Natural killer cell (primary cell): ENCODE data around the gene GALNT5. TPM values are rescaled to one million over a fixed set of nuclear protein-coding genes. Genes with fewer than 3 reads are reported as not detected.

Source experiments
- ATAC-seq, 3 donors: fragments of 150-1000 bp in 2 of 3; fragments of 200-7000 bp in 1 of 3; cut with Tn5 transposase; 1 replicate in 1 of 3; 2 replicates in 2 of 3; pipeline ENCODE4 v1.10.0; 2021; ENCODE audit warnings: mild to moderate bottlenecking in 2 of 3, moderate library complexity in 2 of 3
- DNase-seq, 2 donors: peaks; one replicate each; pipeline versions ENCODE4 v3.0.0 to v3.0.0-alpha.2; 2013 to 2021; ENCODE audit warnings: mixed read lengths in 1 of 2
- H3K27ac ChIP-seq: one replicate; pipeline ENCODE4 v1.5.1; 2013; ENCODE audit warnings: mild to moderate bottlenecking, low read length
- H3K27me3 ChIP-seq: one replicate; pipeline ENCODE4 v1.6.1; 2013; ENCODE audit warnings: low read length; ENCODE audit not compliant: control insufficient read depth, insufficient read depth
- H3K36me3 ChIP-seq: one replicate; pipeline ENCODE4 v1.6.1; 2013; ENCODE audit warnings: low read length; ENCODE audit not compliant: control insufficient read depth, insufficient read depth
- H3K4me1 ChIP-seq: one replicate; pipeline ENCODE4 v1.6.1; 2013; ENCODE audit warnings: low read length; ENCODE audit not compliant: control insufficient read depth, insufficient read depth
- H3K4me3 ChIP-seq: one replicate; pipeline ENCODE4 v1.5.1; 2013; ENCODE audit warnings: low read length
- H3K9me3 ChIP-seq: one replicate; pipeline ENCODE4 v1.6.1; 2013; ENCODE audit warnings: low read length; ENCODE audit not compliant: control insufficient read depth, insufficient read depth
- H3K27ac Mint-ChIP-seq, 2 donors: one replicate each; pipeline ENCODE4 v1.8.0; 2022; ENCODE audit warnings: mild to moderate bottlenecking in 2 of 2, mixed read lengths in 2 of 2, moderate library complexity in 1 of 2
- H3K27me3 Mint-ChIP-seq, 2 donors: one replicate each; pipeline ENCODE4 v1.8.0; 2022; ENCODE audit warnings: low read depth in 2 of 2, mixed read lengths in 2 of 2
- H3K36me3 Mint-ChIP-seq: one replicate; pipeline ENCODE4 v1.8.0; 2022; ENCODE audit warnings: mixed read lengths
- H3K4me1 Mint-ChIP-seq, 2 donors: one replicate each; pipeline ENCODE4 v1.8.0; 2022; ENCODE audit warnings: mixed read lengths in 2 of 2
- H3K4me3 Mint-ChIP-seq: one replicate; pipeline ENCODE4 v1.8.0; 2022; ENCODE audit warnings: mild to moderate bottlenecking, moderate library complexity, mixed read lengths
- H3K9me3 Mint-ChIP-seq, 2 donors: one replicate each; pipeline ENCODE4 v1.8.0; 2022; ENCODE audit warnings: mixed read lengths in 2 of 2
- WGBS: methylation state at CpG from one replicate; pipeline ENCODE4 v1.1.7; 2013; ENCODE audit warnings: missing lambda C conversion rate; ENCODE audit not compliant: insufficient coverage; 5-methylcytosine and 5-hydroxymethylcytosine counted together
- intact Hi-C: fragments of 100-400 bp; cut with micrococcal nuclease; formaldehyde crosslinking; loops from one replicate; pipeline ENCODE4 v1.14.2; 2022
- total RNA-seq, 4 donors: library from RNA; stranded (reverse); fragments of 120-200 nt in 1 of 4; gene quantifications; one replicate each; pipeline versions ENCODE4 v1.2.3 to v1.2.4, GENCODE V29; 2013 to 2022
- TF ChIP-seq, protein P1 (sequence below): fragments of 200-600 bp; IDR thresholded peaks from one replicate; pipeline ENCODE4 v1.8.0; 2022; ENCODE audit warnings: antibody characterized with exemption

The GALNT5 gene
- total RNA-seq, 3 donors from 2014 or later (not counting 1 experiment from before 2014, with no cell fraction given): not detected

DNA sequence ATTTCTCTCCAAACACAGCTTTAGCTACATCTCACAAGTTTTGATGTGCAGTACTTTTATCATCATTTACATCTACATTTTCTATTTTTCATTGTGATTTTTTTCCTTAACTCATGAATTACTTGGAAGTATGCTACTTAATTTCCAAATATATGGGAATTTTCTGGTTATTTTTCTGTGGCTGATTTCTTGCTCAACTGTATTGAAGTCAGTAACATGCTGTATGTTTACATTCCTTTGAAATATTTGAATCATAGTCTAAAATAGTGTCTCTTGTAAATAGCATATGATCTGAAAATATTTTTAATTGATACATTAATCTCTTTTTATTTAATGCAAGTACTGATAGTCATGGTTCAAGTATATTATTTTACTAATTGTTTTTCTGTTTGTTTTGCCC, 26.0 kb upstream of the GALNT5 start:
- DNase-seq (no peak), ATAC-seq (no peak)
- TF ChIP-seq, protein P1, sequence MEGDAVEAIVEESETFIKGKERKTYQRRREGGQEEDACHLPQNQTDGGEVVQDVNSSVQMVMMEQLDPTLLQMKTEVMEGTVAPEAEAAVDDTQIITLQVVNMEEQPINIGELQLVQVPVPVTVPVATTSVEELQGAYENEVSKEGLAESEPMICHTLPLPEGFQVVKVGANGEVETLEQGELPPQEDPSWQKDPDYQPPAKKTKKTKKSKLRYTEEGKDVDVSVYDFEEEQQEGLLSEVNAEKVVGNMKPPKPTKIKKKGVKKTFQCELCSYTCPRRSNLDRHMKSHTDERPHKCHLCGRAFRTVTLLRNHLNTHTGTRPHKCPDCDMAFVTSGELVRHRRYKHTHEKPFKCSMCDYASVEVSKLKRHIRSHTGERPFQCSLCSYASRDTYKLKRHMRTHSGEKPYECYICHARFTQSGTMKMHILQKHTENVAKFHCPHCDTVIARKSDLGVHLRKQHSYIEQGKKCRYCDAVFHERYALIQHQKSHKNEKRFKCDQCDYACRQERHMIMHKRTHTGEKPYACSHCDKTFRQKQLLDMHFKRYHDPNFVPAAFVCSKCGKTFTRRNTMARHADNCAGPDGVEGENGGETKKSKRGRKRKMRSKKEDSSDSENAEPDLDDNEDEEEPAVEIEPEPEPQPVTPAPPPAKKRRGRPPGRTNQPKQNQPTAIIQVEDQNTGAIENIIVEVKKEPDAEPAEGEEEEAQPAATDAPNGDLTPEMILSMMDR: no peak
- Mint-ChIP-seq H3K36me3 (no peaks in the 10 kb centered on the region), H3K4me3 (no peak overlapping the region), H3K9me3 (peaks cover 4 to 5% of the 10 kb centered on the region in 2 donors), H3K4me1 (no peaks in the 10 kb centered on the region), H3K27me3 (peaks cover 0 to 2% of the 10 kb centered on the region in 2 donors), H3K27ac (no peak overlapping the region)
- Histone ChIP-seq H3K27ac (no peak overlapping the region), H3K36me3 (no peaks in the 10 kb centered on the region), H3K9me3 (no peaks in the 10 kb centered on the region), H3K27me3 (peaks cover 2% of the 10 kb centered on the region), H3K4me1 (no peaks in the 10 kb centered on the region), H3K4me3 (no peak overlapping the region)
- intact Hi-C loops: no loop called here

DNA sequence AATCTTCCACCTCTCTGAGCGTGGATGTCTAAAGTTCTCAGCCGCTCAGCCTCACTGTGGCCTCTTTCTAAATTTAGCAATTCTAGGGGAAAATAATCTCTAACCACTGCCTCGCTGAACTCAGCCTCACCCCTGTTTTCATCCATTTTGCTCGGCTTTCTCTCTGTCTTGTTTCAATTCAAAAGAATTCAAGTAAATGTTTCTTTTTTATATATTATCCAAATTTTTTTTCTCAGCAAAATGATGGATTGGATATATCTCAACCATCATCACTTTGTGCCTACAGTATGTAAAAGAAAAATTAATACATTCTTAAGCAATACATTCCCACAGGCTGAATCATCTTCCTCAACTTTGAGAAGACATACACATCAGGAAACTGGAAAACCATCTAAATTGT, 24.0 kb upstream of the GALNT5 start:
- no peak overlapping the region for H3K27ac Mint-ChIP-seq
- Histone ChIP-seq H3K27me3 (peaks cover 2% of the 10 kb centered on the region), H3K4me1 (no peaks in the 10 kb centered on the region), H3K27ac (no peak overlapping the region), H3K36me3 (no peaks in the 10 kb centered on the region), H3K9me3 (no peaks in the 10 kb centered on the region), H3K4me3 (no peak overlapping the region)
- H3K27me3 Mint-ChIP-seq: peaks cover 0 to 9% of the 10 kb centered on the region in 2 donors
- TF ChIP-seq, protein P1: no peak
- peaks cover 4 to 5% of the 10 kb centered on the region in 2 donors for H3K9me3 Mint-ChIP-seq
- 83% methylated on average over 3 of the region's 4 CpGs for WGBS
- intact Hi-C loops: no loop called here
- ATAC-seq (no peak), DNase-seq (no peak)
- no peaks in the 10 kb centered on the region for H3K4me1 Mint-ChIP-seq
- no peaks in the 10 kb centered on the region for H3K36me3 Mint-ChIP-seq
- no peak overlapping the region for H3K4me3 Mint-ChIP-seq

DNA sequence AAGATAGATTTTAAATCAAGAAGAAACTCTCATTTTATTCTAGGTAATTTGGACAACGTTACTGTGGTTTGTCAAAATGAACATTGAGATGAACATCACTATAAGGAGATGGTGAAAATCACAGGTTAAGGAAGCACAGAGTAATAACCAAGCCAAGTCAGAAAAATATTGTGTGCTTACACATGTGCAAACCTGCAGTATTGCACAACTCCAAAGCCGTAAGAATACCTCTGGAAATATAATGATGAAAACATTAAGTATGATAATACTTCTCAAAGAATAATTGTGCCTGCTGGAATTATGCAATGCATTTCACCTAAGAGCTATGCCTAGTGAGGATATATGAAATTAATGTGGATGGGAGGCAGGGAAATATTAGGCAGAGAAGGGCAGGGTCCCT, 21.1 kb upstream of the GALNT5 start:
- Histone ChIP-seq H3K27me3 (peaks cover 2% of the 10 kb centered on the region), H3K4me1 (no peaks in the 10 kb centered on the region), H3K27ac (no peak overlapping the region), H3K4me3 (no peak overlapping the region), H3K36me3 (no peaks in the 10 kb centered on the region), H3K9me3 (no peaks in the 10 kb centered on the region)
- ATAC-seq: no peak
- Mint-ChIP-seq H3K4me3 (no peak overlapping the region), H3K9me3 (peaks cover 4 to 5% of the 10 kb centered on the region in 2 donors), H3K36me3 (no peaks in the 10 kb centered on the region), H3K4me1 (no peaks in the 10 kb centered on the region), H3K27ac (no peak overlapping the region), H3K27me3 (peaks cover 0 to 9% of the 10 kb centered on the region in 2 donors)
- TF ChIP-seq, protein P1: no peak
- intact Hi-C loops: no loop called here
- WGBS: 94% methylated on average over 2 of the region's 2 CpGs
- no peak for DNase-seq

DNA sequence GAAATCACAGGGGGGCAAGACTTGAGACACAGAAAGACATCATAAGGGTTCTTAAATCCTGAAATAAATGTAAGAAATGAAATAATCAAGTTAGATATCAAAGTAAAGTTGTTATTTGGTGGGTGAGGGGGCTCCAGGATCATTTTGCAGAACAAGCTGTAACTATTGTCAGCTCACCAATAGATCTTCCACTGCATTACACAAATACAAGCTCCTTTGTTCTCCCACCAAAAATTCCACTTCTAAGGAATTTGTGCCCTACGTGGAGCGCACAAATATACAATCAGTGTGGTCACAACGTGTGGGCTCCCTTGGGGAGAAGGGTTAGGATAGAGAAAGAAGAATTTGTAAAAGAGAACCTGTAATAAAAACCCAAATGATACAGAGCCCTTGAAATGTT, 19.2 kb upstream of the GALNT5 start:
- Histone ChIP-seq H3K27me3 (peaks cover 2% of the 10 kb centered on the region), H3K9me3 (no peaks in the 10 kb centered on the region), H3K36me3 (no peaks in the 10 kb centered on the region), H3K4me1 (no peaks in the 10 kb centered on the region), H3K4me3 (no peak overlapping the region), H3K27ac (no peak overlapping the region)
- H3K4me1 Mint-ChIP-seq: no peaks in the 10 kb centered on the region
- intact Hi-C loops: no loop called here
- TF ChIP-seq, protein P1: no peak
- no peak overlapping the region for H3K27ac Mint-ChIP-seq
- peaks cover 2 to 3% of the 10 kb centered on the region in 2 donors for H3K9me3 Mint-ChIP-seq
- H3K4me3 Mint-ChIP-seq: no peak overlapping the region
- no peaks in the 10 kb centered on the region for H3K36me3 Mint-ChIP-seq
- DNase-seq (no peak), ATAC-seq (no peak)
- WGBS: 60% methylated on average over 1 of the region's 3 CpGs
- peaks cover 0 to 8% of the 10 kb centered on the region in 2 donors for H3K27me3 Mint-ChIP-seq
